Dedifferentiated amniotic fluid mesenchymal stem cell (primary cell): ENCODE data around the gene ADGRL2.

Source experiments
- DNase-seq: peaks from one replicate; pipeline ENCODE4 v3.0.0-alpha.2; 2016; ENCODE audit errors: extremely low spot score

Gene ADGRL2

GRCh38 chr1:81907575-81907974 lies 106.8 kb downstream of the ADGRL2 start:
- DNase-seq, result no peak

- DNase-seq, result no peak
Observed at GRCh38 chr1:81912383-81912782, 111.6 kb downstream of the ADGRL2 start.

GRCh38 chr1:81915937-81916336 lies 115.2 kb downstream of the ADGRL2 start:
- DNase-seq, result no peak

GRCh38 chr1:81920245-81920740 lies 119.6 kb downstream of the ADGRL2 start:
- DNase-seq, result peak; percentile 57

DNA sequence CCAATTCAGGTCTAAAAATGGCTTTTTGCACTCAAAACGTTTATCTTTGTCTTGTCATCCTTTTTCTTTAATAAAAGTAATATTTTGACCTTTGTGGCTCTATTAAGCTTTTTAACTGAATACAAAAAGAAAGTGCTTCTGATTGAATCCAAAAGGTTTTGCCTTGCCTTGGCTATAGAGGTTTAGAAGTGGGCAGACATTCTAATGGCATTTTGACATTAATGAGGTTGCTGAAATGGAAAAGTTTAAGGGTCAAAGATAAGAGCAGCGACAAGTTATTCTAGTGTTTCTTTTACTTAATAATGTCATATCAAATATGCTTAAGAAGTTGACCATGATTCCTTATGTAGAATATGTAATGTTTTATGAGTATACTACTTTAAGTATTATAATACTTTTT lies 120.2 kb downstream of the ADGRL2 start:
- DNase-seq, result no peak

- DNase-seq, result no peak
Observed at GRCh38 chr1:81921344-81921743, 120.6 kb downstream of the ADGRL2 start.

- DNase-seq, result no peak
Observed at GRCh38 chr1:81921851-81922462, 121.2 kb downstream of the ADGRL2 start.

DNA sequence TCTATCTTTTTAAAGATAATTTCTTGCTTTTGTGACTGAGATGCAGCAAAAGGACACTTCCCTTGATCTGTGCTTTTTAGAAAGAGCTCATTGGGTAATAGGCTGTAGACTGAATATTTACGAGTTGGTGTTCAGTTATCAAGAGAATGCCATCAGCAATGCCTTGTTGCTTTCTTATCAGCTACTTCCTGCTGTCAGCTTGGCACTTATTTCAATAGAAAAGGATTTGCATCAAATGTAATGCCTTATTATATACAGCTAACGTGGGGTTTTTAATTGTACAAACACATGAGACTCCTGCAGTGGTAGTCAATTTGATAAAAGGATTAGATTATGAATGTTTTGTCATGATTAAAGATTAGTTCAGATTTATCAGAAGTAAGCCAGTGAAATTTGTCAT lies 122.2 kb downstream of the ADGRL2 start:
- DNase-seq, result no peak

DNA sequence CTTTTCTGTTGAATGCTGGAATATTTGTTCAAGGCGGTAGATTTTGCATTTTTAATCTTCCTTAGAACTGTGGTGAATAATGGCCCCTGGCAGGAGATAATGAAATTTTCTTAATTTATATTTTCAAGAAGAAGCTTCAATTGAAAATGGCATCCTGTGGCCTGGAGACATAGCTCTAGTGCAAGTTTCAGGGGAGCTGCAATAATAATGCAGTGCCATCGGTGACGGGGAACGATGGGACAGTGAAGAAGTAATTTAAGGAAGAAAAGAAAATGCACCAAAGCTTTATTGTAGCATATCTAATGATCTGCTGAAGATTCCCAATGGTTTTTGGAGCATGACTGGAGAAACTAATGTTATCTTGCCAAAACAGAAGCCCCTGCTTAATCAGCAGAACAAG lies 128.4 kb downstream of the ADGRL2 start:
- no peak for DNase-seq

DNA sequence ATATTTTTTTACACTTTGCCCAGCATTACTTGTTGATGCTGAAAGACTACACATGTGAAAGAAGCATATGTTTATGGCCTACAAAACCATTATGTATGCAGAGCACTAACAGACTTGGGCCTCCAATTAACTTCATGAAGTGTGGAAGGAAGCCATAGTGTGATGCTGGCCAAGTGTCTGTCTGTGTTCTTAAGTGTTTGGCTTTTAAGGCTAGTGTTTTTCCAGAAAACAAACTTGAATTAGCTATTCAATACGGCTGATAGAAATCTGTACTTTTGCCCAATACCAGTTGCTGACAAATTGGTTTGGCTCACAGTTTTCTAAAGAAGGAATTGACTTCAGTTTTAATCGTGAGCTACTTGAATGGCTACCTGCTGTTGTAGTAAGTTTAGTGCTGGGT lies 136.1 kb downstream of the ADGRL2 start:
- no peak for DNase-seq

DNA sequence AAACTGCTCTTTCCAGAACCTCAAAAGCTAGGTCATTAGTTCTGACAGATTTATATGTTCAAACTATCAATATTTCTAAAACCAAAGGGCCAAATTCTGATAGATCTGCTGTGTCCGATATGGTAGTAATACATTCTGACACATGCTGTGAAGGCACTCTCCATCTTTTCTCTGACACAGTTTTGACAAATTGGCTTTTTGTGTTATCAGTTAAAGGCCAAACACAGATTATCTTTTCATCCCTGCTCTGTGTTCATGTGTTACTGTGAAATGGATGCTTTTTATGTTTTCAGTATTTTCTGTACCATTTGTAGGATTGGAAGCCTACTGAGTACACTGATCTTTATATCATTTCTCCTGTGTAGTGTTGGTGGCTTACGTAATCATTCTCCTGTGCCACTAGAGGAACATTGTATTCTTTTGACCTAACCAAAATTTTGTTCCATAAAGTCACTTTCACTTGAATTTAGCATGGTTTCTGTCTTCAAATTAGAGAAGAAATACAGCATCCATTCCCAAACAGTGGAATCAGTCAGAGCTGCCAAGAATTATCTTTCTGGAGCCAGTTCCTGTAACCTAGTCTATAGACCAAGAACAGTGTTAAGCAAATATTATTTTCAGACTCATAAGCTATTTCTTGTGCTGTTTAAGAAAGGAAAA lies 137.2 kb downstream of the ADGRL2 start:
- no peak for DNase-seq

DNA sequence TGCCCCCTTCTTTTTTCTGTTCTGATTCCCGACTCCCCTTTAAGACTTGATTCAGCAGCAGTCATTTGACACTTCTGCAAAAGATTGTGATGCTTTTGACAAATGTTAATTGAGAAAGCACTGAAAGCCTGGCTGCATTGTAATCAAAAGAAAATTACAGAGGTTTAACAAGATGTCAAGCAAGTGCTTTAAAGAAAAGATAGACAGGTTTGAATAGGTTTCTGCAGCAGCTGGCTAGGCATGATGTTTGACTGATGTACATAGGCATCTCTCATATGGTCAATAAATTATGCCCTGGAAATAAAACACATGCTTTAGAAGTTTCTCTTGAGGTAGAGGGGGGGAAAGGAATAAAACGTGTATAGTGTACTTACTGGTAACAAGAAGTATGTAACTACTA lies 147.8 kb downstream of the ADGRL2 start:
- no peak for DNase-seq

DNA sequence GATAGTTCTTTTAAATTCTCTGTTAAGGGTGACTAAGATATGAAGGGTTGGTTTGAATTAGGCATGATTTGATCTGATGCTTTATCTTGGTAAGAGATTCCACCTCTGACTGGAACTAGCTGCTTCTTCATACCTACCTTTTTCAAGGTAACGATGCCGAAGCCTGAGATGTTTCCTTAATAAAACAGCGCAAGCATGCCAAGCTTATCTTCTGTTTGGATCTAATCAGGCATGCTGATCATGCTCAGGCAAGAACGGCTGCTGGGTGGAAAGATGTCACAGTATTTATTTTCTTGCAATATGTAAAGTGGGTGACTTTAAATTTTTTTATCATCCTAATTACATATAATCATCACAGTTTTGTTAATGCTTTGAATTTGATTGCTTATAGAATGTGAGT lies 148.7 kb downstream of the ADGRL2 start:
- DNase-seq, result no peak

DNA sequence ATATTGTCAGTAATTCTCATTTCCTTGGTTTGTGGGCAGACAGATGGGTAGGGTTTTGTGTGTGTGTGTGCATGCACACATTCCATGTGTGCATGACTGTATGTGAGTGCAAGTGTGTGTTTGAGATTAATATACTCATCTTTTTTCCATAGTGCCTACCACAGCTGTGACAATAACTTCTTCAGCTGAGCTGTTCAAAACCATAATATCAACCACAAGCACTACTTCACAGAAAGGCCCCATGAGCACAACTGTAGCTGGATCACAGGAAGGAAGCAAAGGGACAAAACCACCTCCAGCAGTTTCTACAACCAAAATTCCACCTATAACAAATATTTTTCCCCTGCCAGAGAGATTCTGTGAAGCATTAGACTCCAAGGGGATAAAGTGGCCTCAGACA lies 149.3 kb downstream of the ADGRL2 start:
- DNase-seq, result no peak

DNA sequence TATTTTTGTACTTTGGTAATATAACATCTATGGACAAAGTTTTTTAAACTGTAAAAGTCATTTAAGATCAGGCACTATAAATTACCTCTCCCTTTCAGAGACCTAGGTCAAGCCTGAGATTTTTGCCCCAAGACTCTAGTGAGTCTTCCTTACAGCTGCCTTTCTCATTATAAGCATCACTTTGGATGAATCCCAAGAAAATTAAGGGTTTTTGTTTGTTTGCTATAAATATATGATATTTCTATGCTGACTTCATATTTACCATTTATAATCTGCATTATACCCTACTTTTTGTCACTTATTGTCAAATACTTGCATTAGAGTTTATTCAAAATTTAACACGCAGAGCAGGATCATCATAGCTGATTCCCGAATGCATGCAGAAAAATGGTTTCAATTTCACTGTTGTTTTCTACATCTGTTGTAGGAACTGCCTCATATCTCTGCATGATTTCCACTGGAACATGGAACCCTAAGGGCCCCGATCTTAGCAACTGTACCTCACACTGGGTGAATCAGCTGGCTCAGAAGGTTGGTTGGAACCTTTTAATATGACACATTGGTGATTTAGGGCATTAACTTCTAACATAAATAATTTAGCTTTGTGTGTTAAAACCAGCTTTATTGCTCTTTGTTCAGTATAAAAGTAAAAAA lies 150.0 kb downstream of the ADGRL2 start:
- no peak for DNase-seq

- DNase-seq, result no peak
Observed at GRCh38 chr1:81954534-81955020, 153.8 kb downstream of the ADGRL2 start.

- DNase-seq, result no peak
Observed at GRCh38 chr1:81967951-81968350, 167.2 kb downstream of the ADGRL2 start.

- DNase-seq, result no peak
Observed at GRCh38 chr1:81970416-81970815, 169.7 kb downstream of the ADGRL2 start.

GRCh38 chr1:81974222-81974841 lies 173.6 kb downstream of the ADGRL2 start:
- DNase-seq, result no peak

- DNase-seq, result no peak
Observed at GRCh38 chr1:81974883-81975555, 174.3 kb downstream of the ADGRL2 start.

GRCh38 chr1:81976539-81976938 lies 175.8 kb downstream of the ADGRL2 start:
- no peak for DNase-seq

GRCh38 chr1:81978945-81979344 lies 178.2 kb downstream of the ADGRL2 start:
- DNase-seq, result no peak
